MG63 (cell line): ENCODE measurements around the gene PEX11B. TPM values are rescaled to one million over a fixed set of nuclear protein-coding genes. Genes with fewer than 3 reads are reported as not detected.
A peak's percentile ranks its signal among the peaks of the same experiment; 100 is the strongest.

Experiments used
- DNase-seq: peaks from one replicate; pipeline ENCODE4 v3.0.0-alpha.2; 2020
- H3K27me3 ChIP-seq: fragments of 250-450 bp; sonication (Bioruptor Pico); 2 replicates; pipeline ENCODE4 v1.5.1; 2020; ENCODE audit warnings: mild to moderate bottlenecking, moderate library complexity
- H3K36me3 ChIP-seq: fragments of 250-450 bp; sonication (Bioruptor Pico); 2 replicates; pipeline ENCODE4 v1.5.1; 2020; ENCODE audit warnings: mild to moderate bottlenecking, moderate library complexity
- H3K4me3 ChIP-seq: fragments of 250-450 bp; sonication (Bioruptor Pico); 2 replicates; pipeline ENCODE4 v1.5.1; 2020; ENCODE audit warnings: mild to moderate bottlenecking, moderate library complexity
- H3K9me3 ChIP-seq: fragments of 250-450 bp; sonication (Bioruptor Pico); 2 replicates; pipeline ENCODE4 v1.5.1; 2020; ENCODE audit warnings: mild to moderate bottlenecking, moderate library complexity
- total RNA-seq: library from RNA; depleted of rRNA; stranded (reverse); fragments of >200 nt; shearing (Covaris generic); gene quantifications from 2 replicates; pipeline ENCODE4 v1.2.3, GENCODE V29; 2014; ENCODE audit warnings: low replicate concordance

Gene PEX11B
- total RNA-seq, 1 experiment from 2014 or later: 20.6 TPM

DNA sequence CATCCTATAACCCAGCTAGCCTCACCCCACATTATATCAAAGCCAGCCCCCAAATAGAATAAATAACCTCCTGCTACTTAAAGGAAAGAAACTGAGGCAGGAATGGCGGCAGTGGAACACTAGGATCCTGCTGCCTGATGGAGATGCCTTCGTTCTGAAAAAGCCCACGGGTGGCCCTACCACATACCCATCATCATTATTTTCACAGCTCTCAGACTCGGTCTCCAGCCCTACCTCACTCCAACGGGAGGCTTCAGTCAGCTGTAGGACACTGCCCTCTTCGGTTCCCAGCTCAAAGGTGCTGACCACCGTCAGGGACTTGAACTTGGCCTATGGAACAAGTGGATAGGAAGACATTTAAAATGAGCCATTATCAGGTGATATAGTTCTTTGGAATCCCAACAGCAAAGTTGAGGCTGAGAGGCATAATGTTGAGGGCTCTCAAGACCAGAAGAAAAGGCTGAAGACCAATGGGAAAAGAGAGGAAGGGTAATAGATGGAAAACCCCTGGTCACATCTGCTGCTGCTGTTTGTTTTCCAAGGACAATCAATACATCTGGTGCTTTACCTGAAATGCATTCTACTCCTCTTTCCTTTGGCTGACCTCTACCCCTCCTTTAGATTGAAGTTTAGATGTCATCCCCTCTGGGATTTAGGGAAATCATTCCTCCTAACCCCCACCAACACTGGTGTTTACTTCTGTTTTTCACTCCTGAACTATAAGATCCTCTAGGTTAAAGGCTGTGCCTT, 25.0 kb downstream of the PEX11B start:
- DNase-seq: no peak
- no peaks in the 10 kb centered on the region for H3K9me3 ChIP-seq
- no peaks in the 10 kb centered on the region for H3K36me3 ChIP-seq
- H3K27me3 ChIP-seq: no peaks in the 10 kb centered on the region
- H3K4me3 ChIP-seq: no peak overlapping the region

- peak overlapping the region; percentile 8 for H3K4me3 ChIP-seq
- no peaks in the 10 kb centered on the region for H3K36me3 ChIP-seq
These were observed 25.9 kb downstream of the PEX11B start for GRCh38 chr1:145892486-145893087.

DNA sequence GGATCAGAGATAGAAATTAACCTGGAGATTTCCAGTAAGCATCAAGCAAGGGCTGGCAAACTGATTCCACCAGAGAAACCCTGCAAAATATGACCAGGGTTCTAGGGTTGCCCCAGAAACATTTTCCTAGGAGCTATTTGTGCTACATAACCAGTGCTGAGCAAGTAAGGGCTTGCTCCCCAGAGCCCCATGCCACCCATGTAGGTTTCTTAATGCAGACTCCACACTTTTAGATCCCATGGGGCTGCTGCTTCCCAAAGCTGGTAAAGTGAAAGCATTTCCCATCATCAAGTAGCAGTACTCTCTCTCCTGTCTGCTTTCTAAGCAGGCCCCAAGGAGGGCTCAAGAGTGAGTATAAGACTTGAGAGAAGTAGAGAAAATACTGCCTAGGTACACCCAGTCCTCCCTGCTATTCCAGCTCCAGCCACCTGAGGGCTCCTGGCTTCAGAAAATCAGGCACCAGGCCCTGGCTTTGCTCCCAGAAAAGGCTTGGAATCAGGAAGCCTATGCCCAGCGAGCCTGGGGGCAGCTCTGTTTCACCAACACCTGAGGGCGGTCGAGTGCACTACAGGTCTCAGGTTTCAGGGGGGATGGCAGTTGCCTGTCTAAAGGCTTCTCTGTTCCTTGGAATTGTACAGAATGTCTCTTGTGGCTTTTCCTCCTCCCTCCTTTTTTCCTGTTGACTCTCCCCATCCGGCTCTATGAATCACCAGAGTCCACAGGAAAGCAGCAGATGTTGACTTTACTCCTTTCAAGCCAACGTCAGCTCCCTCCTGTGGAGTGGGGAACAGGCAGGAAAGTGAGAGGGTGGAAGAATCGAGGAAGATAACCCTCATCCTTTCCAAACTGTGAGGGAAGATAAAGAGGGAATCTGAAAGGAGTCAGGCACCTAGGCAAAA, 26.7 kb downstream of the PEX11B start:
- DNase-seq: peak; percentile 97
- H3K9me3 ChIP-seq: no peaks in the 10 kb centered on the region
- H3K36me3 ChIP-seq: no peaks in the 10 kb centered on the region
- no peaks in the 10 kb centered on the region for H3K27me3 ChIP-seq
- peak overlapping the region; percentile 8 for H3K4me3 ChIP-seq

More at GRCh38 chr1:145892486-145893087, 25.9 kb downstream of the PEX11B start:
- no peaks in the 10 kb centered on the region for H3K9me3 ChIP-seq
- H3K27me3 ChIP-seq: no peaks in the 10 kb centered on the region
- peak; percentile 66 for DNase-seq

DNA sequence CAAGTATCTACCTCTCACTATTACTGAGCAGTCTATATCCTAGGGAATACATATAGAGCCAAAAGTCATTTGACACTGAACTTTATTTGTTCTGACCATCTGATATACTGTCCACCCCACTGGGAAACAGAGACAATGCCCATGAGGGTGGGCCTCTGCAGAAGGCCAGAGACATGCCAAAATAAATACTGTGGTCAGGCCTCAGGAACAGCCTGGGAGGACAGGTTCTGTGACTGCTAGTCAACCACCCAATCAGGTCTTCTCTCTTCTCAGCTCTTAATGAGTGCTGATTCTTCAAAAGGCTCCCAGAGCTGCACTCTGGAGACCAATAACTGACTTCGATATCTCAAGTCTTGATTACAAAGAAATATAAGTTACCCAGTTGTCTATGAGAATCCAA, 27.4 kb downstream of the PEX11B start:
- H3K36me3 ChIP-seq: no peaks in the 10 kb centered on the region
- H3K9me3 ChIP-seq: no peaks in the 10 kb centered on the region
- H3K27me3 ChIP-seq: no peaks in the 10 kb centered on the region
- H3K4me3 ChIP-seq: no peak overlapping the region
- DNase-seq: no peak

DNA sequence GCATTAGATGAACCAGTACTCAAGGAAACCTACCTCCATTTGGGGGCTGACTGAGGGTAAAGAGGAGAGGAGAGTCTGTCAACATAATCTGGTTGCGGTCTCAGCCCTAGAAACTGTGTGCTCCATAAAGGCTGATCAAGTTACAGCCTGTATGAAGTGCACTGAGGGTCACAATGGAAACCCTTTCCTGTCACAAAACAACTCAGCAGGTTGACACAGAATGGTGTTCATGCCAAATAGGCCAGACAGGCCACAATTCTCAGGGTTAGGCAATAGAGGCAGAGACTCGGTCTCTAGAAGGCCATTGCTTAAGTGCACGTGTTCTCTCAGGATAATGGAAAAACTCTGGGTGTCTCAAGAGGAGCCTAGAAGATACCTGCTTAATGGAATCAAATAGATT, 28.8 kb downstream of the PEX11B start:
- no peaks in the 10 kb centered on the region for H3K36me3 ChIP-seq
- no peaks in the 10 kb centered on the region; the same call in 1 of the 2 replicates for H3K27me3 ChIP-seq
- no peak overlapping the region for H3K4me3 ChIP-seq
- DNase-seq: no peak
- no peaks in the 10 kb centered on the region for H3K9me3 ChIP-seq

- no peaks in the 10 kb centered on the region for H3K36me3 ChIP-seq
- no peak for DNase-seq
- no peak overlapping the region for H3K4me3 ChIP-seq
- peaks cover 2% of the 10 kb centered on the region for H3K27me3 ChIP-seq
- no peaks in the 10 kb centered on the region for H3K9me3 ChIP-seq
These were observed 30.9 kb downstream of the PEX11B start for GRCh38 chr1:145887631-145888030.

GRCh38 chr1:145886816-145887215, 31.7 kb downstream of the PEX11B start:
- no peak for DNase-seq
- Histone ChIP-seq H3K9me3 (no peaks in the 10 kb centered on the region), H3K36me3 (no peaks in the 10 kb centered on the region), H3K27me3 (peaks cover 2% of the 10 kb centered on the region), H3K4me3 (no peak overlapping the region)

DNA sequence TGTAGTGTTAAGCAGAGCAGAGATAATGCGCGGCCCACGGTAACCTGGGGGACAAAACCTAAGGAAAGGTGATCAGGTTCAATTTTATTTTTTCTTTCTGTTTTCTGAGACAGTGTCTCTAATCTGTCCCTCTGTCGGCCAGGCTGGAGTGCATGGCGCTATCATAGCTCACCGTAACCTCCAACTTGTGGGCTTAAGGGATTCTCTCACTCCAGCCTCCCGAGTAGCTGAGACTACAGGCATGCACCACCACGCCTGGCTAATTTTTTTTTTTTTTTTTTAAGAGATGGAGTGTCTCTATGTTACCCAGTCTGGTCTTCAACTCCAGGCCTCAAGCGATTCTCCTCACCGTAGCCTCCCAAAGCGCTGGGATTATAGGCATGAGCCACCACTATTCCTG, 32.1 kb downstream of the PEX11B start:
- Histone ChIP-seq H3K27me3 (peaks cover 2% of the 10 kb centered on the region), H3K4me3 (peak overlapping the region; percentile 62), H3K9me3 (no peaks in the 10 kb centered on the region), H3K36me3 (no peaks in the 10 kb centered on the region)
- DNase-seq: no peak

- peaks cover 2% of the 10 kb centered on the region for H3K27me3 ChIP-seq
- peak; percentile 86 for DNase-seq
These were observed 32.7 kb downstream of the PEX11B start, which contains the start of gene ANKRD35 for GRCh38 chr1:145885738-145886287. Gene ANKRD35 (minus strand): TSS chr1:145885866. CDS start chr1:145885758, 108 bp downstream.

GRCh38 chr1:145884675-145885074, 33.8 kb downstream of the PEX11B start:
- Histone ChIP-seq H3K4me3 (no peak overlapping the region), H3K27me3 (peaks cover 2% of the 10 kb centered on the region), H3K9me3 (no peaks in the 10 kb centered on the region), H3K36me3 (no peaks in the 10 kb centered on the region)
- peak; percentile 55 for DNase-seq

More at GRCh38 chr1:145885738-145886287, 32.7 kb downstream of the PEX11B start, which contains the start of gene ANKRD35:
- no peaks in the 10 kb centered on the region for H3K9me3 ChIP-seq
- peak within 1 kb of the TSS; percentile 62 for H3K4me3 ChIP-seq
- H3K36me3 ChIP-seq: no peaks in the 10 kb centered on the region

GRCh38 chr1:145879775-145880174, 38.7 kb downstream of the PEX11B start:
- Histone ChIP-seq H3K27me3 (peaks cover 4% of the 10 kb centered on the region), H3K4me3 (no peak overlapping the region), H3K9me3 (no peaks in the 10 kb centered on the region), H3K36me3 (no peaks in the 10 kb centered on the region)
- no peak for DNase-seq

DNA sequence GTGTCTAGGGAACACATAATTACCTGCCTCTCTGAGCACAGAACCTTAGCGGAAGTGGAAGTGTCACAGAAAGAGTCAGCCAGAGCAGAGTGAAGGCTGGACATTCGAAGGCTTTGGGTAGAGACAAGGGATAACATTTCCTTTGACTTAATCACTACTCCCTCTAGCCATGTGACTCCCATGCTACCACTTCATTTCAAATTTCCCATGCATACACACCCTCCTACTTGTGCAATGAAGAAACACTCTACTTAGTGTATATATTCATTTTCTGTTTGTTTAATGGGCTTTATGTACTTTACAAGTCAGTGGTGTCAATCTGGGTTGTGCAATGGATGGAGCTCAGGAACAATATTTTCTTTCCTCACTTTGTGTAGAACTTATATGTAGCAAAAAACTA, 39.8 kb downstream of the PEX11B start:
- DNase-seq: no peak

DNA sequence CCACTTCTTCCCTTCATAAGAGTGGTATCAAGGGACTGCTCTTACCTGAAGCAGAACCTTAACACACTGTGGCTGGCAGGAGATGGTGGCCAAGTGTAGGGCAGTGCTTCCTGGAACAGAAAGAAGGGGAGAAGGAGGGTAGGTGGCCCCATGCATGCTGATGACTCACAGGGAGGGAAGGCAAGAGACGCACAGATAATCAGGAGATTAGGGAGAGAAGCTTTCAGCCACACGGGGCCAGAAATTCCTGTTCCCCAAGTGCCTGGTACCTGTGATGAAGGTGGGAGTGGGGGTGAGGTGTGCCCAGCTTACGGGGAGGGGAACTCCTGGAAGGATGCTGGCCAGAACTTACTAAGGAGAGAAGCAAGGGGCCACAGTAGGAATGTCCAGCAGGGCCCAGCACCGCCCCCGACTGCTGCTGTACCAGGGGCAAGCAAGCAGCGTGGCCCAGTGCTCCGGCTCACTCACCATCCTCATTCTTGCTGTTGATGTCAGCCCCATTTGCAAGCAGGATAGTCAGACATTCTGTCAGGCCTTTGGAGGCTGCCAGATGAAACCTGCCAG, 40.5 kb downstream of the PEX11B start:
- Histone ChIP-seq H3K9me3 (no peaks in the 10 kb centered on the region), H3K4me3 (no peak overlapping the region), H3K36me3 (no peaks in the 10 kb centered on the region), H3K27me3 (peaks cover 2% of the 10 kb centered on the region; the same call in 1 of the 2 replicates)
- DNase-seq: no peak

More for the DNA sequence above, 39.8 kb downstream of the PEX11B start:
- H3K36me3 ChIP-seq: no peaks in the 10 kb centered on the region
- H3K4me3 ChIP-seq: no peak overlapping the region
- H3K27me3 ChIP-seq: peaks cover 4% of the 10 kb centered on the region
- H3K9me3 ChIP-seq: no peaks in the 10 kb centered on the region

DNA sequence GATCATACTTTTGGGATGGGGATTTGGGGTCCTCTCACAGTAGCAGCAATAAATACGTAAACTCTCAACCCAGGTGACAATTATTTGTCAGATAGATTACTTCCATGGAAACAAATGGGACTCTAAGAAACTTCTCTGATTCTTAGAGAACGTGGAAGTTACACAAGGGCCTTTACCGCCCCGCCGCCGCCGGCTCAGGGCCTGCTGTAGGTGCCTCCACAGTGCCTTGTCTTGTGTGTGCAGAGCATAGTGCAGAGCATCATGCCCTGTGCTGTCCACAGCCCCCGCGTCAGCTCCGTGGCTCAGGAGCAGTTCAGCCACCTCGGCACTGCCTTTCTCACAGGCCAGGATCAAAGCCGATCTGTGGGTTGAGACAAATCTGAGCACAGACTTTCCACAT, 43.9 kb downstream of the PEX11B start:
- no peaks in the 10 kb centered on the region for H3K36me3 ChIP-seq
- peaks cover 2% of the 10 kb centered on the region; the same call in 1 of the 2 replicates for H3K27me3 ChIP-seq
- no peak for DNase-seq
- H3K9me3 ChIP-seq: no peaks in the 10 kb centered on the region
- no peak overlapping the region for H3K4me3 ChIP-seq

- Histone ChIP-seq H3K4me3 (no peak overlapping the region), H3K9me3 (no peaks in the 10 kb centered on the region), H3K27me3 (no peaks in the 10 kb centered on the region; the same call in none of the 2 replicates), H3K36me3 (no peaks in the 10 kb centered on the region)
- DNase-seq: no peak
These were observed 46.3 kb downstream of the PEX11B start for GRCh38 chr1:145871994-145872924.
